ENCODE results near the gene C10orf120.

C10orf120 gene

DNA sequence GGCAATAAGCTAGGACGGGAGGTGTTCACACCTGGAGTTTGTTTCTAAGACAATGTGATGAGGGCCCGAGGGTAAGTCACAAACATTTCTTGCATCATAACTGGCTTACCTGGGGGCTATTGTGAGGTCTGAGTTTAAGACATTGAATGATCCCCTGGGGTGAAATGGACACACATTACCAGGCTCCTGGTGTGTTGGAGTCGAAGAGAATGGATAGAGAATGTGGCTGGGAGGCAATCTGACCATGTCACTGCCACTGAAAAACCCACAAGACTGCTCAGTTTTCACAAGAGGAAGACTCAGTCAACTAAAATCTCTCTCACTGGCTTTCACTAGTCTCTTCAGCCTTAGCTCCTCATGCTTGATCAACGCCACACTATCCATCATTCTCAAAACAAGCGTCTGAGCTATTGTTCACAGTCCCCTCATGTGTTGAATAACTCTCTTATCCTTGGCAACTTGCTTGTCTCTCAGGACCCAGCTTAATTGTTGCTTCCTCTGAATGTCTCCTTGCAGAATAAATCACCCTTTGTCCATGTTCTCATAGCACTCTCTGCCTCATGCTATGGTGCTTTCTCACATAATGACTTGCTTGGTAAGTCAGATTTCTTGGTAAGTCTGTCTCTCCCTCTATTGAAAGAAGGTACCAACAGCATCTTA is at the start of gene C10orf120:
Gene C10orf120 (minus strand): TSS at position 51 of the 660 bp plus-strand sequence. CDS start 56 bp downstream, outside the sequence.
- no peak for DNase-seq

DNA sequence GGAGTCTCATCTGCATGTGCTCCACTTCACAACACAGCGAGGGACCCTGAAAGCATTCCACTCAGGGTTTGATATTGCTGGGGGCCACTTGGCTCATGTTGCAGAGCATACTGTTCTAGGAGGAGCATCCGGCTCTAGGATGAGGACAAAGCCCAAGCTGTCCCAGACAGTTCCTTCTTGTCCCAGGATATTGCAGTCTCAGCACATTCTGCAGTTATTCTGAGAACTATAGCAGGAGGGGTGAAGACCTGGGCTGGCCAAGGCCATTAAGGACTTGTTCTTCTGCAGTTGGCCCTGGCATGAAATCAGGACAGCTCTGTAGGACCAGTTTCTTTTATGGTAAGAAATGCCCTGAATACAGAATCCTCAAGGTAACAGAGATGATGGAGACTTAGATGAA is 48.9 kb upstream of the C10orf120 start:
- no peak for DNase-seq

DNA sequence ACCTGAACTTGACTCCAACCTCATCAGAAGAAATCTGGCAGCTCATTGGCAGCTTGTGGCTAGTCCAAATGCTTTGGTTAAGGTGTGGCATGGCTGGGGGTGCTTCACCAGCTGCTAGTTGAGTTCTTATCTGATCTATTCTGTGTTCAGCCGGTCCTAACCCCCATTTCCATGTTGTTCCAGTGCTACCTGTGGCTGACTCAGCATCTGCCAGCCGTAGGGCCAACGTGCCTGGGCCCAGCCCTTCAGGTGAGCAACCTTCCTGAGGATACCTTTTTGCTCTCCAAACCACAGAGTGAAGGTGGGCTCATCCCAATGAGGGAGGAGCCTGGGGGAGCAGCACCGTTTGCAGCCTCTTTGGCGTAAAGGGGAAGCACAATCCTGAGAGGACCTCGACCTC is 46.8 kb upstream of the C10orf120 start:
- DNase-seq, result no peak

DNA sequence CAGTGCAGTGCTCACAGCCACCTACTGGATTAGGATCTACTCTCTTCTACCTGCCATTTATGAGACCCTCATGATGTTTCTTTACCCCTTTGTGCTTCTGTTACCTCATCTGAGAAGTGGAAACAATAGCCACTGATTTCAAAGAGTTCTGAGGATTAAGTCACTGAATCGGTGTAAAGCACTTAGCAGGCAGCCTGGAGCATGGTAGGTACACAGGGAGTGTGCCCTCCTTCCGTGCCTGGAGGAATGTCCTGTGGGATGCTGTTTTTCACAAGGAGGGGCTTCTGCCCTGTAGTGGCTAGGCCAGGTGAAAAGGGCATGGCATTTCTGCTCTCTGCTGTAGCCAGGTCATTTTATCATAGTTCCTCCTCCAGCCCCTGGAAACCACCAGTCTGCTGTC is 44.6 kb upstream of the C10orf120 start:
- DNase-seq, result no peak

DNA sequence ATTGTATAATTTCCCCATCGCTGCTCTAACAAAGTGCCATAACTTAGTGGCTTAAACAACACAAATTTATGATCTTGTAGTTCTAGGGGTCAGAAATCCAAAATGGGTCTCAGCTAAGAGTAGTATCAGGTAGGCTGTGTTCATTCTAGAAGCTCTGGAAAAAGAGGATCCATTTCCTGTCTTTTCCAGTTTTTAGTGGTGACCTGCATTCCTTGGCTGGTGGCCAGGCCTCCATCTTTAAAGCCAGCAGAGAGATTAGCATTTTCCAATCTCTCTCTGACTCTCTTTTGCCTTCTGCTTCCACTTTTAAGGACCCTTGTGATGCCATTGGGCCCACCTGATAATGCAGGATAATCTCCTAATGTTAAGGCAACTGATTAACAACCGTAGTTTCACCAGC is 41.0 kb upstream of the C10orf120 start:
- DNase-seq, result no peak

DNA sequence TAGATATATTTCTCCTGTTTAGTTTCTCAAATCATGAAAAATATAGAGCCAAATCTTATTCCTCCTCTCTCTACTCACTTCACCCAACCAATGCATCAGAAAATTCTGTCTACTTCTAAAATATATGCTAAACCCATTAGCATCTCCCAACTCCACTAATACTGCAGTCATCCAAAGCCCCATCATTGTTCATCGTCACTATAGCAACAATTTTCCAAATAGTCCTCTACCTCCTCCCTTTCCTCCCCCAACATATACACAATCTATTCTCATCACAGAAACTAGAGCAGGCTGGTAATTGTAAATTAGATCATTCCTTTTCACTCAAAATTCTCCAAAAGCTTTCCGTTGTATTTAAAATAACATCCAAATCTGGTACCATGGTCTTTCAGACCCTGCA is 38.4 kb upstream of the C10orf120 start:
- no peak for DNase-seq

DNA sequence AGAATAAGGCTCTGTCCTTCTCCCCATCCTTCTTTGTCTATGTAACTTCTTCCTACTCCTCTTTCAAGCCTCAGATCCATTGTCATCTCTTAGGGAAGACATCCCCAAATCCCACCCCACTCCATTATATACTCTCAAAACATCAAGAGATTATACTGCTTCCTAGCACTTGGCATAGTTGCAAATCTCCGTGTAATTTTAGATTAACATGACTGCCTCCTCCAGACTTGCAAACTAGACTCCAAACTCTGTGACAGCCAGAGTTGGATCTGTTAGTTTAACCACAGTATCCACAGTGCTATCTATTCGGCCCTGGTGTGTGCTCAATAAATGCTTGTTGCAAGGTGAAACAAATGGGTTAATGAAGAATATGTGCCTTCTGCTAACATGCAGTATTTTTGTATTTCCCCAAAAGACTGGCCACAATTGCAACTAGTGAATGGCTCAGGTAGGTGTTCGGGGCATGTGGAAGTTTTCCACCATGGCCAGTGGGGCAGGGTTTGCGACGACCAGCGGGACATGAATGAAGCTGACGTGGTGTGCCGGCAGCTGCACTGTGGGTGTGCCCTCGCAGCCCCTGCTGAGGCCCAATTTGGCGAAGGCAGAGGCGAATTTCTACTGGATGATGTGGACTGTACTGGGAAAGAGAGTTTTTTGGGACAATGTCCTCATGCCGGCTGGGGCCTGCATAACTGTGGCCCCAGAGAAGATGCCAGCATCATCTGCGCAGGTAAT is 34.5 kb upstream of the C10orf120 start:
- DNase-seq, result no peak

DNA sequence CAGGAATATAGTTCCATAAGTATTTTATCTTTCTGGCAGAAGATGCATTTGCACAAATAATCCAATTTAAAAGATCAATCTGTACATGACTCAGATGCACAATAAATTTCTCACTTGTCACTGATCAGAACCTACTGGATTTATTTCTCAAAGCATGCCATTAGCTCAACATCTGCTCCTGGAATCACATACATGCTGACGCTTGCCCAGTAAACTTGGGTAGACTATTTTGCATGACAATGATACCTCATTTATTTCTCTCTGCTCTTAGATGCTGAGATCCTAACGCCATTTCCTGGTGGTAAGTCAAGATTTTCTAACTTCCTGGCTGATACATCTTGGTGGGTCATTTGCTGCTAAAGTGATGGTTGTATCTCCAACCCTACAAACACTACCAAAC is 33.8 kb upstream of the C10orf120 start:
- DNase-seq, result no peak

DNA sequence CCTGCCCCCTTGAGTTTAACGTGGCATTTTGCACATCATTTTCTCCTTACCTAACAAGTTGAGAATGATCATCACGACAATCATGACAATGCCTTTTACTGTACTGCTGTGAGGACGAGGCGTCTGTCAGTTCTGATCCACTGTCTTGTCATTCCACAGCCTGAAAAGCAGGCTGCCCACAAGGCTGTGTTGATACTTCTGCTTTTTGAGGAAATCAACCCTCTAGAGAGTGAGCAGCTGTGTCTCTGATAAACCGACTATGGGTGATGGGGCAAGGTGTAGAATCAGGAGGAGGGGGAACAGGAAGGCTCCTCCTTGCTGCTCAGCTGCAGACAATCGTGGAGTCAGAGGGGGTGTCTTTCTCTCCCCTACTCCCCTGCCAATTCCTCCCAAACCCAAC is 30.6 kb upstream of the C10orf120 start:
- peak; percentile 31 for DNase-seq

DNA sequence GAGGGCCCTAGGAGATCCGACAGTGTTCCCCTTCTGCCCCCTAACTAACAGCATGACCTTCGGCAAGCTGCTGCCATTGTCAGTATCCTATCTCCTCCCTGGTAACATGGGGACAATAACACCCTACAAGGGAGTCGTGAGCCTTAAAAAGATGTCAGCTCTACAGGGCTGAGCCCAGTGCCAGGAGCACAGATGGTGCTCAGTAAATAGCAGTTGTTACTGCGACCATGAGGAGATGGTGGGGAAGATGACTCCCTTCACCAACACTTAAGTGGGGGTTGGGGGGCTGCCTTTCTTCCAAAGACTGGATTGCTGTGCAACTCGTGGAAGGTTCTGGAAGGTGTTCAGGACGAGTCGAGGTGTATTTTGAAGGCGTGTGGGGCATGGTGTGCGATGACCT is 29.5 kb upstream of the C10orf120 start:
- DNase-seq, result no peak

DNA sequence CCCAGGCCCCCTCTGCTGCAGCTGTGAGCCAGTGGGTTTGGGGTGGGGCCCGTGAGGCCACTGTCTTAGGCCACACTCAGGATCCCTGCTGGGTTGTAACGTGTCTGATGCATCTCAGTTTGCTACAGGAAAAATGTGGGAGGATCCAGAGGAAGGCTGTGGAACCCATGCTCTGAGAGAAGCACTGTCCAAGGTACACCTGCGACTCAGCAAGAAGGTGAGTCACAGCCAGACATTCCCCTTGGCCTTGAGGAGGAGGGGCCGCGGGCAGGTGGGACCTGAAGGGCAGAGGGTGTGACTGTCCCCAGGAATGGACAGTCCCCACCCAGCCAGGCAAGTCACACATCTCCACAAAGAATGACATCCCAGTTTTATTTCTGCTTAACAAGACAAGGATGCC is 27.8 kb upstream of the C10orf120 start:
- no peak for DNase-seq

DNA sequence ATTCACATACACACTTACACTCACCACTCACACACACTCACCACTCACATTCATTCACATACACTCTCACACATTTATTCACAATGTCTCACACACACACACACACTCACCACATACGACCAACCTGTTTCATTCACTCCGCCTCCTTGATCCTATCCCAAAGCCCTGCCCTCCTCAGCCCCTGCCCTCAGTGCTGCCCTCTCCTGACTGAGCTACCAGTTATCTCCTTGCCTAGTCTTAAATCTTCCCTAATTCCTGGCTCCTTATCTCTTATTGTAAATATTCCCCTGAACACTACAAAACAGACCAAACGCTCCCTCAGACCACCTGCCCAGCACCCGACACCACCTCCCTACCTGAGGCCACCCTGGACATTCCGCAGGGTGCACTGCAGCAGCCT is 26.1 kb upstream of the C10orf120 start:
- no peak for DNase-seq

DNA sequence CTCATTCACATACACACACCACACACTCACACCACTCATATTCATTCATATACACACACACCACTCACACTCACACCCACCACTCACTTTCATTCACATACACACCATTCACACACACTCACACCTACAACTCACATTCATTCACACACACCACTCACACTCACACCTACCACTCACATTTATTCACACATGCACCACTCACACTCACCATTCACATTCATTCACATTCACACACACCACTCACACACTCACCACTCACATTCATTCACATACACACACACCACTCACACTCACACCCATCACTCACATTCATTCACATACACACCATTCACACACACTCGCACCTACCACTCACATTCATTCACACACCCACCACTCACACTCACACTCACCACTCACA is 25.4 kb upstream of the C10orf120 start:
- DNase-seq, result no peak

DNA sequence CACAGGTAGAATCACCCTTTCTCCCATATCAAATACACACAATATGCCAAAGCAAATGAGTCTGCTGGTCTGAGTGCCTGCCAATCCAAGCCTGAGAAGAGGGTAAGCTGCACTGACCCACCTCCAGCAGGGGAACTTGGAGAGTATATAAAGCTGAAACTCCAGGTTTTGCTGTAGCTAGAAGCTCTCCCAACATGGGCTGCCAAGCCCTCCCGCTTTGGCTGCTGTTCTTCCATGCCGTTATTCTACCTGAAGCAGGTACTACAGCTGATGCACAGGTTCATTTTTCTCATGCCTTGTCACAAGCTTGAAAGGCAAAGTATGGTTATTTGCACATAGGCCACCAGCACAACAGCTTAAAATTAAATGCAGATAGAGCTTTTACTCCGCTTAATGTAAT is 21.5 kb upstream of the C10orf120 start:
- no peak for DNase-seq

DNA sequence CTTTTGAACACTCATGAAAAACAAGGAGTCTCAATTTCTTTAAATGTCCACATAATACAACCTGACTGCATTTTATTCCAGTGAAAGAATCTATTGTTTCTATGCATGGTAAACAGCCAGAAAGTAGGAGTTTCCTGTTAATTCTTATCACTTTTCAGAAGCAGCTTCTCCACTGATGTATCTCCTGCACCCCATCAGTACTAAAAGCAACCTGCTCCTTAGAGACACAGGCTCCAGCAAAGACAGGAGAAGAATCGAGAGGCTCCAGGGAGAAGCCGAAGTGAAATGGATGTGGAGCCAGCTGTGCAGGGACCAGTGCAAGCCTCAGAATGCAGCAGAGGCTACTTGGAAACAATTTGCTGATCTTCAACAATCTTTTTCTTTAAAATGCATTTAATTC is 16.4 kb upstream of the C10orf120 start:
- no peak for DNase-seq

DNA sequence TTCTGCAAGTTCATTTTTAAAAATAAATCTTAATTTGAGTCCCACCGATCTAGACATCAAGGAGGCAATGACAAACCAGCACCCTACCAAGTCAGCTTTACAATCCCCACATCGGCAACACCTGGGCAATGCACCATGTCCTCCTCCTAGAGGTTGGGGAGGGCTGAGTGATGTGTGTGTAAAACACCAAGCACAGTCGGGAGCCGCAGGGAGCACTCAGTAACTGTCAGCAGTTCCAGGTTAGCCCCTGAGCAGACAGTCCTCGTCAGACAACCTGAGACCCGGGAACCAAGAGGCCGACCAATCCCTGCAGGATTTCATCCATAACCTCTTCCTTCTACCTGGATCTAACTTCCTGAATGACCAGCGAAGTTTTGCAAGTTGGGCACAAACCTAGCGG is 15.9 kb upstream of the C10orf120 start:
- DNase-seq, result no peak

DNA sequence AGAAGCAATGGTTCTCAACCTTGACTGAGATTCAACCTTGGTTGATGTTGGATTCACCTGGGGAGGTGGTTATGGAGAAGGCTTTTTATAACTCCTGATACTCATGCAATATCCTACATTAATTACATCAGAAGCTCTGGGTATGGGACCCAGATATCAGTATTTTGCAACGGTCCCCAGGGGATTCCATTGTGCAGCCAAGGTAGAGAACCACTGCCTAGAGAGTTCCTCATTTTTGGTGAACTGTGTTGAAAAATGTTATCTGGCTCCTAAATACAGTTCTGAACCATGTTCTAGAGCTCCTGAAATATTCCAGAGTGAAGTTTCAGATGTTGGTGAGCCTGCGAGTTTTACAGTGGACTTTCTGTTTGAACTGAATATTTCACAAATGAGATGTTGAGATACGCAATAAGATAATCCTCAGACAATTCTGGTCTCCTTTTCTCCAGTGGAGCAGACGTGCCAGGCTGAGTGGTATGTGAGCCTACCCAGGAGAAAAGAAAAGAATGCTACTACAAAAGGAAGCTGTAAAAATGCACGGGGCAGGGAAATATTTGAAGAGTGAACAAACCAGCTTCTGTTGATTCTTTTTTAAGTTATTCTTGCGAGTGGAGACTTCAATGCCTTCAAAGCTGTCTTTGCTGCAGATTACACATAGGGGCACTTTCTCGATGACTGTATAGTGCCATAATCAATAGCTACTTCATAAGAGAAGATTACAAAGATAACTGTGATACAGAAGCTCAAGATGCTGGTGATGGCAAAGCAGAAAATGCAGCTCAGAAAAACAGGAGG is 13.6 kb upstream of the C10orf120 start:
- DNase-seq, result no peak

DNA sequence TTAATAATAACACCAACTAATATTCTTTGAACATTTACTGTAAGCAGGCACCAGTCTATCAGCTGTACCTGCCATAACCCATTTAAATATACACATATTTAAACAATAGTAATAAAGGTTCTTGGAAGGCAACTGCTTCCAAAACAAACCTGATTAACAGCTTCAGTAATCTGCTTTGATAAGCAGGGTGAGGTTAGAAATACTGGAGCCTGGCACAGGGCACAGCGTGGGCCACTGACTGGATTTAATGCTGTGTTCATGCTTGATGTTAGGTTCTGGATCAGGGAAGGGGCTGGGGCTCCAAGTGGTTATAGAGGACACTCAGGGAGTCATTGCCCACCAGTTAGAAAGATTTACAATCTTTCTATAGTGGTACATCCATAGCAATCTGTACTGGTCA is 10.9 kb upstream of the C10orf120 start:
- DNase-seq, result no peak

DNA sequence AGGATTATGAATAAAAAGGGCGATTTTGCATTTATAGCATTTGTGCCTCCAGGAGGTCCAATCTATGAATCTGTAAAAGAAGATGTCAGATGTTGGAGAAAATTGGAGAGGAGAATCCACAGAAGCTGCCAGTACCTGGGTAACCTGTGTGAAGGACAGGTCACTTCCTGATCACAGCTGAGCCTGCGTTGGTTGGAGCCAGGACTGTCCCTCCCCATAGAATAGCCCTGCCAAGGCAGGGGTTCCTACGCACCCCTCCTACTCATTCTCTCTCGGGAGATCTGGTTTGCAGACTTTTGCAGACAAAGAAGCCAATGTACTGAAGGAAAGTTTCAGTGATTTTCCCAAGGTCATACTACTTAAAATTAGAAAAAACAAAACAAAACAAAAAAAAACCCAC is 10.3 kb upstream of the C10orf120 start:
- no peak for DNase-seq

DNA sequence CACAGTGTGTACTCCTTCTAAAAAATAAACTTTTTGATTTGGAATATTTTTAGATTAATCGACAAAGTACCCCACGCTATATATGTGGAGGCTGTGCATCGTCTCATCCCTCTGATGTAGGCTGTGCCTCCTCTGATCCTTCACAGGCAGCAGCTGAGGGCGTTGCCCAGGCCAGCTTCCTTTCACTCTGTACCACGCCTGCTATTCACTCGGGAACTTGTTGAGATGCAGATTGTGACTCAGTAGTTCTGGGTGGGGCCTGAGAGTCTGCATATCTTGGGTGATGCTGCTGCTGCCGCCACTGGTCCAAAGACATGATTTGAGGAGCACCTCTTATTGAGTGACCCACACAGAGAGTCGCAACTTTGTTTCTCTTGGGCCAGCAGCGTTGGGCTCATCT is 7.9 kb upstream of the C10orf120 start:
- DNase-seq, result no peak

DNA sequence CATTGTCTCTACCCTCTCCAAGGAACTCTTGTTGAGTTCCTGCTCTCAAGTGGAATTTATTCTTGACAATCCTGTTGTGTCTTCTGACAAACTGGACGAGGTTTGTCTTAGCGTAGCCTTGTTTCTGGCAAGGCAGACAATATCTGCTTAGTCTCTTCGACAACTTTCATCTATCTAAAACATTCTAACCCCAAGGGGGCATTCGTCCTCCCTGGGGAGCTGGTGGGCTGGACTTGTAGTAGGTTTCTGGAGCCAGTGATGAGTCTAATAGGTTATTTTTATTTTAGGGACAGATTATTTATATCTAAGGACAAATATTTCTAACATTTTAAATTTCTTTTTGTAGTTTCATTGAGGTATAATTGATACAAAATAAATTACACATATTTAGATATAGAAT is 7.3 kb upstream of the C10orf120 start:
- DNase-seq, result no peak

DNA sequence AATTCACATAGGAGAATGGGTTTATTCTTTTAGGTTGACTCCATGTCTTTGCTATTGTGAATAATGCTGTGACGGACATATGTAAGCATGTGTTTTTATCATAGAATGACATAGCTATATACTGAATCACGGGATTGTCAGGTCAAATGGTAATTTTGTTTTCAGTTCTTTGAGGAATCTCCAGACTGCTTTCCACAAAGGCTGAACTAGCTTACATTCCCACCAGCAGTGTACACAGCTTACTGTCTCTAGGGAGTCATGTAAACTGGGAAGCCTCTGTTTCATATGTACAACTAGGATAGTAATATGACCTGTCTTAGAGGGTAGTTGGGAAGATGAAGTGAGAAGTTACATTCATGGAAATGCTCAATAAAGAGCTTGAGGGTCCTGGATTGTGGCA is 6.8 kb upstream of the C10orf120 start:
- DNase-seq, result no peak

DNA sequence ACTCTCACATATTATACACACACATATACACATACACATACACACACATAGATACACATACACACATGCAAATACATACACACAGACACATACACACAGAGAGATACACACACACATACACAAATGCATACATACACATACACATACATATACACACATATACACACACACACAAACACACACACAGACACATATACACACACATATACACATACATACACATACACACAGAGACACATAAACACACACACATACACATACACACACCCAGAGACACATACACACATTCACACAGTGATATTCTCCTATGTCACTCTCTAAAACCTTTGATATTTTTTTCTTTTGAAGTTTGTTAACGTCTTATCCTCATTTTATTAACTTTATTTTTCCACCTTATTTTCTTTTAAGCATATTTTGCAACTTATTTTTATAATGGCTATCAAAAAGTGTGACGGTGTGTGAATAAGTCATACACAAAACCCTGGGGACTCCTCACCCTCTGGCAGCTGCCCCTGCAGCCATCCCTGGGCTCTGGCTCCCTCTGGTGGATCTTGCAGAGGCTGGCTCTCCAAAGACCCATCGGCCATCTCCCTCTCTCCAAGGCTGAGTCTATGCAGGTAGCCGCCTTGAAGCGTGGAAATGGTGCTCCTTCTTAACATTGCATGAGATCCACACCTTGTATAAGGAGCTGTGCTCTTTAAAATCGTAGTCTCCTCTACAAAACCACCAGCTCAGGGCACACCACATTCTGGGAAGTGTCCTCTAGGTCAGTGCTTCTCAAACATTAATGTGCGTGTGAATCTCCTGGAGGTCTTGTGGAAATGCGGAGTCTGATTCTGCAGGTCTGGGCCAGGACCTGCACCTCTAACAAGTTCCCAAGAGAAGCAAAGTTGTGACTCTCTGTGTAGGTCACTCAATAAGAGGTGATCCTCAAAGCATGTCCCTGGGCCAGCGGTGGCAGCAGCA is 4.1 kb upstream of the C10orf120 start:
- DNase-seq, result no peak
